BE2C (cell line): Measurements from ENCODE around the gene FLT4.

ENCODE experiments used
- DNase-seq: peaks from one replicate; pipeline ENCODE4 v3.0.0-alpha.2; 2020
- H3K27me3 ChIP-seq: fragments of 250-450 bp; sonication (Bioruptor Pico); 2 replicates; pipeline ENCODE4 v1.5.1; 2020; ENCODE audit warnings: mild to moderate bottlenecking
- H3K36me3 ChIP-seq: fragments of 250-450 bp; sonication (Bioruptor Pico); 2 replicates; pipeline ENCODE4 v1.5.1; 2020; ENCODE audit warnings: mild to moderate bottlenecking
- H3K4me1 ChIP-seq: fragments of 250-450 bp; sonication (Bioruptor Pico); 2 replicates; pipeline ENCODE4 v1.5.1; 2020
- H3K4me3 ChIP-seq: 2 replicates; pipeline ENCODE4 v1.5.1; 2011; ENCODE audit warnings: low read depth, low read length
- H3K9me3 ChIP-seq: fragments of 250-450 bp; sonication (Bioruptor Pico); 2 replicates; pipeline ENCODE4 v1.5.1; 2020
- CTCF ChIP-seq: IDR thresholded peaks from 2 replicates; pipeline ENCODE4 v1.5.1; 2012; ENCODE audit warnings: mild to moderate bottlenecking, low read depth, low read length

FLT4 gene

GRCh38 chr5:180670157-180670556, 20.8 kb upstream of the FLT4 start:
- no peak for TF ChIP-seq CTCF
- no peak for DNase-seq
- no peaks in the 10 kb centered on the region for H3K36me3 ChIP-seq
- no peak overlapping the region for H3K4me3 ChIP-seq
- no peaks in the 10 kb centered on the region for H3K9me3 ChIP-seq
- H3K27me3 ChIP-seq = peaks cover 13% of the 10 kb centered on the region
- no peaks in the 10 kb centered on the region for H3K4me1 ChIP-seq

DNA sequence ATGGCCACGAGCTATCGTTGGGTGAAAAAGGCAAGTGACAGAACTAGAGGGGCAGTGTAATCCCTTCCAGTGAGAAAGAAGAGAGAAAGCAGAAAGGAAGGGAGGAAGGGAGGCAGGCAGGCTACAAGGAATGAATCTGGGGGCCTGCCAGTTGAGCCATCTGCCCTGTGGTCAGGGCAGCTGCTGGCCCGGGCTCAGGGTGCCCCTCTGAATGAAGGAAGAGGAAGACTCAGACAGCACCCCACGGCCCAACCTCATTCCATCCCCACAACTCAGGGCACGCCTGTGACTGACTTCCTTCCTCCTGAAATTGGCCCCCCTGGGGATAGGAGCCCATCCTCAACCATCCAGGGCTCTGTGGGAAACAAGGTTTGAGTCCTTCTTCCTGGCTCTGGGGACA, 20.3 kb upstream of the FLT4 start:
- no peak for DNase-seq
- H3K36me3 ChIP-seq = no peaks in the 10 kb centered on the region
- H3K4me3 ChIP-seq = no peak overlapping the region
- H3K27me3 ChIP-seq = peaks cover 13% of the 10 kb centered on the region
- no peaks in the 10 kb centered on the region for H3K4me1 ChIP-seq
- no peaks in the 10 kb centered on the region for H3K9me3 ChIP-seq
- no peak for TF ChIP-seq CTCF

GRCh38 chr5:180668835-180669596, 19.6 kb upstream of the FLT4 start:
- no peak for TF ChIP-seq CTCF
- DNase-seq = no peak
- Histone ChIP-seq H3K36me3 (no peaks in the 10 kb centered on the region), H3K9me3 (no peaks in the 10 kb centered on the region), H3K4me1 (no peaks in the 10 kb centered on the region), H3K4me3 (no peak overlapping the region), H3K27me3 (peaks cover 11% of the 10 kb centered on the region)

DNA sequence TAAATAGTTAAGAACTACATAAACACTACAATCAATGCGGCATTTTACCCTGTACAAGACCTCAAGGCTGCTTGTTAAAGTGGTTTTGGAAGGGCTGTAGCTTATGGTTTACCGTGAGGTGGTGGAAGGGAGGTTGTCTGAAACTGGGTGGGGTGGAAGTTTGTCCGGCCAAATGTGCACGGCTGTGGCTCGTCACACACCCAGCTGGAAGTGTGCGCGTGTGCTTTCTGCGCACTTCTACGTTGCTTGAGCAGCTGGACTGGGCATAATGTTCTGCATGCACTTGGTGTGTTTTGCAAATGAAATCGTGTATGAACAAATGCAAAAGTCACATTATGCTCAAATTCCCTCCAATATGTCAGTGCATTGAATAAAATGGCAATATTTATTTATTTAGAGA, 17.4 kb upstream of the FLT4 start:
- no peak for TF ChIP-seq CTCF
- no peaks in the 10 kb centered on the region for H3K36me3 ChIP-seq
- H3K4me1 ChIP-seq = no peaks in the 10 kb centered on the region
- H3K4me3 ChIP-seq = no peak overlapping the region
- no peak for DNase-seq
- no peaks in the 10 kb centered on the region for H3K27me3 ChIP-seq
- no peaks in the 10 kb centered on the region for H3K9me3 ChIP-seq

DNA sequence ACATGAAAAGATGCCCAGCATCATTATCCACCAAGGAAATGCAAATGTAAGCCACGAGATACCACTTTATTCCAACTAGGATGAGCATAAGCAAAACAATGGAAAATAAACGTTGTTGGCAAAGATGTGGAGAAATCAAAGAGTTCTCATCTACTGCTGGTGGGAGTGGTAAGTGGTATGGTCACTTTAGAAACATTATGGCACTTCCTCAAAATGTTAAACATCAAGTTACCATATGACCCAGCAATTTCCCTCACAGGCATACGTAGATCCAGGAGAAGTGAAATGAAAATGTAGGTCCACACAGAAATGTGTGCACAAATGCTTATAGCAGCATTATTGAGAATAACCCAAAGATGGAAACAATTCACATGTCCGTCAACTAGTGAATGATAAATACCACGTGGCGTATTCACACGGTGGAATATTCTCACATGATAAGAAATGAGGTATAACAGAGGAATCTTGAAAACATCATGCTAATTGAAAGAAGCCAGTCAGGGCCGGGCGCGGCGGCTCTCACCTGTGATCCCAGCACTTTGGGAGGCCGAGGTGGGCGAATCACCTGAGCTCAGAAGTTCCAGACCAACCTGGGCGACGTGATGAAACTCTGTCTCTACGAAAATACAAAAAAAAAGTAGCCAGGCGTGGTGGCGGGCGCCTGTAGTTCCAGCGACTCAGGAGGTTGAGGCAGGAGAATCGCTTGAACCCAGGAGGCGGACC, 16.4 kb upstream of the FLT4 start:
- Histone ChIP-seq H3K4me3 (no peak overlapping the region), H3K4me1 (no peaks in the 10 kb centered on the region), H3K36me3 (no peaks in the 10 kb centered on the region), H3K9me3 (no peaks in the 10 kb centered on the region), H3K27me3 (peaks cover 3% of the 10 kb centered on the region; the same call in 1 of the 2 replicates)
- no peak for TF ChIP-seq CTCF
- DNase-seq = no peak
